HepG2 (cell line): ENCODE results near the gene RPL26. TPM values are rescaled to one million over a fixed set of nuclear protein-coding genes. Genes with fewer than 3 reads are reported as not detected.

ENCODE experiments used
- ATAC-seq: fragments of 200-7000 bp; cut with Tn5 transposase; 3 replicates; pipeline ENCODE4 v1.9.1; 2020; ENCODE audit warnings: mild to moderate bottlenecking, moderate library complexity
- BruUV-seq: library from RNA; stranded (reverse); fragments of 400-500 nt; replicated peaks from 2 replicates; lab custom pipeline; 2021; lab: Mats Ljungman, UMichigan
- CTCF ChIA-PET: fragments of 300-600 bp; formaldehyde crosslinking; extraction: SDS; loops from one replicate; lab custom pipeline; 2021; ENCODE audit warnings: low total read pairs, inconsistent platforms, low intra/inter-chr PET ratio; lab: Yijun Ruan, JAX
- POLR2A ChIA-PET: fragments of 350-600 bp; sonication (Branson Sonifier 250); formaldehyde crosslinking; loops from one replicate; lab custom pipeline; 2020; ENCODE audit warnings: antibody characterized with exemption, inconsistent platforms; lab: Yijun Ruan, JAX
- DNase-seq: peaks from one replicate; pipeline ENCODE4 v3.0.0-alpha.2; 2015; ENCODE audit warnings: low spot score
- FAIRE-seq: peaks from 3 replicates; lab custom pipeline; 2011; peaks lifted over from hg19 to GRCh38; lab: Jason Lieb, UNC
- H2AFZ ChIP-seq: one replicate; pipeline ENCODE4 v1.6.1; 2011; ENCODE audit warnings: low read length, inconsistent platforms
- H3K27ac ChIP-seq: fragments of 300-600 bp; 3 replicates; pipeline ENCODE4 v1.8.0; 2011; ENCODE audit warnings: mixed run types, mild to moderate bottlenecking, mixed read lengths, low read length, inconsistent platforms; ENCODE audit not compliant: insufficient read depth; ENCODE audit errors: extremely low read length
- H3K27me3 ChIP-seq, 2 experiments: fragments of 200-600 bp in 1 of 2; 2 replicates in 1 of 2; 3 replicates in 1 of 2; pipeline versions ENCODE4 v1.6.0 to v1.8.0; 2011; ENCODE audit warnings: low read length in 2 of 2, mild to moderate bottlenecking in 2 of 2, moderate library complexity in 2 of 2, inconsistent platforms in 1 of 2; ENCODE audit not compliant: insufficient read depth in 2 of 2, control insufficient read depth in 1 of 2
- H3K36me3 ChIP-seq, 2 experiments: fragments of 200-600 bp in 1 of 2; replicated peaks in 1 of 2; 2 replicates in 1 of 2; 3 replicates in 1 of 2; pipeline versions ENCODE4 v1.5.1 to v1.8.0; 2011; ENCODE audit warnings: low read length in 2 of 2, inconsistent platforms in 1 of 2; ENCODE audit not compliant: insufficient read depth in 2 of 2, control insufficient read depth in 1 of 2
- H3K4me1 ChIP-seq: 2 replicates; pipeline ENCODE4 v1.5.1; 2012; ENCODE audit warnings: low read length, inconsistent platforms; ENCODE audit not compliant: insufficient read depth
- H3K4me2 ChIP-seq: 2 replicates; pipeline ENCODE4 v1.6.0; 2011; ENCODE audit warnings: low read depth, low read length, inconsistent platforms
- H3K4me3 ChIP-seq, 3 experiments: fragments of 200-600 bp in 1 of 3; sonication (generic), shearing (Covaris generic) in 1 of 3; replicated peaks in 1 of 3; 2 replicates each; pipeline ENCODE4 v1.5.1; 2011 to 2016; ENCODE audit warnings: low read length in 3 of 3, inconsistent platforms in 2 of 3, low read depth in 2 of 3, mild to moderate bottlenecking in 2 of 3, control low read depth in 1 of 3, mixed read lengths in 1 of 3; ENCODE audit not compliant: insufficient read depth in 1 of 3
- H3K79me2 ChIP-seq: one replicate; pipeline ENCODE4 v1.6.1; 2011; ENCODE audit warnings: low read length, inconsistent platforms; ENCODE audit not compliant: insufficient read depth
- H3K9ac ChIP-seq: 2 replicates; pipeline ENCODE4 v1.6.0; 2011; ENCODE audit warnings: mild to moderate bottlenecking, low read depth, low read length, inconsistent platforms; ENCODE audit not compliant: insufficient read depth
- H3K9me3 ChIP-seq: 2 replicates; pipeline ENCODE4 v1.5.1; 2012; ENCODE audit warnings: mild to moderate bottlenecking, low read length
- H4K20me1 ChIP-seq: 2 replicates; pipeline ENCODE4 v1.6.0; 2011; ENCODE audit warnings: inconsistent platforms, mild to moderate bottlenecking, low read length, moderate library complexity; ENCODE audit not compliant: insufficient read depth
- CEBPG ChIP-seq: IDR thresholded peaks from 2 replicates; pipeline ENCODE4 v1.6.1; 2016
- EED ChIP-seq: sonication (generic); formaldehyde crosslinking; IDR thresholded peaks from 2 replicates; pipeline ENCODE4 v1.5.0; 2020; ENCODE audit warnings: mild to moderate bottlenecking, missing genetic modification reagents
- FOSL2 ChIP-seq: sonication (generic); formaldehyde crosslinking; IDR thresholded peaks from 2 replicates; pipeline ENCODE4 v1.4.0; 2020; ENCODE audit warnings: missing genetic modification reagents
- FOXK2 ChIP-seq: fragments of 450-650 bp; IDR thresholded peaks from 2 replicates; pipeline ENCODE4 v1.6.1; 2016
- KMT2A ChIP-seq: sonication (generic); formaldehyde crosslinking; IDR thresholded peaks from 2 replicates; pipeline ENCODE4 v1.4.0; 2020; ENCODE audit warnings: missing genetic modification reagents
- REL ChIP-seq: sonication (generic); formaldehyde crosslinking; conservative IDR thresholded peaks from 2 replicates; pipeline ENCODE4 v1.8.0; 2022; ENCODE audit warnings: mild to moderate bottlenecking, missing genetic modification reagents, moderate library complexity
- RXRA ChIP-seq: sonication (generic); formaldehyde crosslinking; IDR thresholded peaks from 2 replicates; pipeline ENCODE4 v1.5.1; 2020; ENCODE audit warnings: missing genetic modification reagents
- ZMYM3 ChIP-seq: sonication (generic); formaldehyde crosslinking; IDR thresholded peaks from 2 replicates; pipeline ENCODE4 v1.5.1; 2020; ENCODE audit warnings: mild to moderate bottlenecking, missing genetic modification reagents
- ZNF441 ChIP-seq: sonication (generic); formaldehyde crosslinking; IDR thresholded peaks from 2 replicates; pipeline ENCODE4 v1.7.0; 2021; ENCODE audit warnings: missing genetic modification reagents, borderline replicate concordance
- ZNF468 ChIP-seq: sonication (generic); formaldehyde crosslinking; IDR thresholded peaks from 2 replicates; pipeline ENCODE4 v1.8.0; 2022; ENCODE audit warnings: mild to moderate bottlenecking, moderate library complexity, missing genetic modification reagents
- ZNF607 ChIP-seq: sonication (generic); formaldehyde crosslinking; IDR thresholded peaks from 2 replicates; pipeline ENCODE4 v1.5.1; 2020; ENCODE audit warnings: missing genetic modification reagents, mild to moderate bottlenecking, borderline replicate concordance
- ZNF629 ChIP-seq: sonication (generic); formaldehyde crosslinking; conservative IDR thresholded peaks from 2 replicates; pipeline ENCODE4 v1.5.0; 2020; ENCODE audit warnings: missing genetic modification reagents
- ZSCAN29 ChIP-seq: sonication (generic); formaldehyde crosslinking; conservative IDR thresholded peaks from 2 replicates; pipeline ENCODE4 v1.4.0; 2020; ENCODE audit warnings: mild to moderate bottlenecking, missing genetic modification reagents
- WGBS: methylation state at CpG from one replicate; pipeline ENCODE4 v1.1.6; 2017; ENCODE audit warnings: low lambda C conversion rate; 5-methylcytosine and 5-hydroxymethylcytosine counted together
- in situ Hi-C: cut with HindIII; loops from 2 replicates; pipeline ENCODE4 v1.10.0; 2017; ENCODE audit warnings: low pct_unique_long_range_greater_than_20kb; ENCODE audit not compliant: extremely low pct_ligation_motif_present
- intact Hi-C: fragments of 100-400 bp; cut with micrococcal nuclease; formaldehyde crosslinking; loops from one replicate; pipeline ENCODE4 v1.10.0; 2022; ENCODE audit not compliant: unreplicated experiment
- polyA plus RNA-seq, 8 experiments: library from polyadenylated mRNA; depleted of rRNA in 3 of 8; stranded (reverse) in 7 of 8; unstranded in 1 of 8; fragments of >200 nt; fragmentation: Illumina TruSeq in 4 of 8; extraction: Trizol in 4 of 8; gene quantifications; 2 replicates each; pipeline versions ENCODE4 v1.2.1 to v1.2.3, GENCODE V29; 2011 to 2016; ENCODE audit warnings: low read depth in 4 of 8, missing spikeins in 1 of 8, mixed read lengths in 1 of 8; ENCODE audit not compliant: insufficient read depth in 1 of 8
- total RNA-seq, 5 experiments: library from RNA; depleted of rRNA; stranded (reverse); fragments of >200 nt; fragmentation: Illumina TruSeq; extraction: Trizol; gene quantifications; 2 replicates each; pipeline ENCODE4 v1.2.3, GENCODE V29; 2016; ENCODE audit warnings: low read depth in 1 of 5
- TF ChIP-seq, protein P1 (sequence below): sonication (generic); formaldehyde crosslinking; conservative IDR thresholded peaks from 2 replicates; pipeline ENCODE4 v1.8.0; 2022; ENCODE audit warnings: missing genetic modification reagents
- TF ChIP-seq, protein P2 (sequence below): IDR thresholded peaks from 2 replicates; pipeline ENCODE4 v1.6.1; 2016; ENCODE audit warnings: mild to moderate bottlenecking
- TF ChIP-seq, protein P3 (sequence below): fragments of 450-650 bp; IDR thresholded peaks from 2 replicates; pipeline ENCODE4 v1.6.1; 2017
- TF ChIP-seq, protein P4 (sequence below): sonication (generic); formaldehyde crosslinking; IDR thresholded peaks from 2 replicates; pipeline ENCODE4 v1.8.1; 2023; ENCODE audit warnings: mild to moderate bottlenecking, missing genetic modification reagents

RPL26 gene
- total and polyA plus RNA-seq, 2 of the 13 experiments (the other 11 are each of a cell fraction or from before 2014, with no cell fraction given) = 2,817 to 3,529 TPM

DNA sequence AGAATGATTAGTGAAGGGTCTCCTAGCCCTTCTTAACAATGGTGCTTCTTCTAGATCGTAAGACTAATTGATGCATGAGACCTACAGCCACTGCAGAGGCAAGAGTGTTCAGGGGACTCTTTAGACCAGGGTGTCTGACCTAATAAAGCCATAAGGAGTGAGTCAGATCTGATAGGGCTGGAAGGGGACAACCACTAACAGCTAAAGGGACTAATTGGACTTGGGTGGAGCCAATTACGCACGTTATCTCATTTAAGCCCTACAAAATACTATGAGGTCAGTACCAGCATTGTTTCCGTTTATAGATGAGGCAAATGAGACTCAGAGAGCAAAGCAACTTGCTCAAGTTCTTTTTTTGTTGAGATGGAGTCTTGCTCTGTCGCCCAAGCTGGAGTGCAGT lies 29.1 kb upstream of the RPL26 start (continued):
- TF ChIP-seq, protein P1, sequence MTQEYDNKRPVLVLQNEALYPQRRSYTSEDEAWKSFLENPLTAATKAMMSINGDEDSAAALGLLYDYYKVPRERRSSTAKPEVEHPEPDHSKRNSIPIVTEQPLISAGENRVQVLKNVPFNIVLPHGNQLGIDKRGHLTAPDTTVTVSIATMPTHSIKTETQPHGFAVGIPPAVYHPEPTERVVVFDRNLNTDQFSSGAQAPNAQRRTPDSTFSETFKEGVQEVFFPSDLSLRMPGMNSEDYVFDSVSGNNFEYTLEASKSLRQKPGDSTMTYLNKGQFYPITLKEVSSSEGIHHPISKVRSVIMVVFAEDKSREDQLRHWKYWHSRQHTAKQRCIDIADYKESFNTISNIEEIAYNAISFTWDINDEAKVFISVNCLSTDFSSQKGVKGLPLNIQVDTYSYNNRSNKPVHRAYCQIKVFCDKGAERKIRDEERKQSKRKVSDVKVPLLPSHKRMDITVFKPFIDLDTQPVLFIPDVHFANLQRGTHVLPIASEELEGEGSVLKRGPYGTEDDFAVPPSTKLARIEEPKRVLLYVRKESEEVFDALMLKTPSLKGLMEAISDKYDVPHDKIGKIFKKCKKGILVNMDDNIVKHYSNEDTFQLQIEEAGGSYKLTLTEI (CRISPR knock-in tag) = no peak
- TF ChIP-seq ZNF607 (CRISPR knock-in tag) = no peak
- TF ChIP-seq, protein P2, sequence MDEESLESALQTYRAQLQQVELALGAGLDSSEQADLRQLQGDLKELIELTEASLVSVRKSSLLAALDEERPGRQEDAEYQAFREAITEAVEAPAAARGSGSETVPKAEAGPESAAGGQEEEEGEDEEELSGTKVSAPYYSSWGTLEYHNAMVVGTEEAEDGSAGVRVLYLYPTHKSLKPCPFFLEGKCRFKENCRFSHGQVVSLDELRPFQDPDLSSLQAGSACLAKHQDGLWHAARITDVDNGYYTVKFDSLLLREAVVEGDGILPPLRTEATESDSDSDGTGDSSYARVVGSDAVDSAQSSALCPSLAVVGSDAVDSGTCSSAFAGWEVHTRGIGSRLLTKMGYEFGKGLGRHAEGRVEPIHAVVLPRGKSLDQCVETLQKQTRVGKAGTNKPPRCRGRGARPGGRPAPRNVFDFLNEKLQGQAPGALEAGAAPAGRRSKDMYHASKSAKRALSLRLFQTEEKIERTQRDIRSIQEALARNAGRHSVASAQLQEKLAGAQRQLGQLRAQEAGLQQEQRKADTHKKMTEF (CRISPR knock-in tag) = no peak
- TF ChIP-seq FOSL2 = no peak
- no peak for TF ChIP-seq EED (CRISPR knock-in tag)
- TF ChIP-seq CEBPG (CRISPR knock-in tag) = no peak

DNA sequence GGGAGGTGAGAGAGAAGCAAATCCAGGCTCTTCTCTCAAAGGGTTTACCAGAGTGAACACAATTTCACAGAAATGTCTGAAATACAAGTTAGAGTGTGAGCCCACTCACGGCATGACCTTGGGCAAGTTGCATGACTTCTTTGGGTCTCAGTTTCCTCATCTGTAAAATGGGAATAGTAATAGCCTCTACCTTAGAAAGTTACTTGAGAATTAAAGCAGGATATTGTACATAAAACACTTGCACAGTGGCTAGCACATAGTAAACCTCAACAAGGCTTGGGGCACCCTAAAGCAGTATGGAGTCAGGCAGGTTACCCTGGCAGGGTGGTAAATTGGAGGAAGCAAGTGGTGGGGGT lies 27.9 kb upstream of the RPL26 start:
- Histone ChIP-seq H4K20me1 (no peaks in the 10 kb centered on the region), H3K4me3 (no peak overlapping the region), H3K79me2 (no peaks in the 10 kb centered on the region), H3K36me3 (no peaks in the 10 kb centered on the region), H3K27ac (no peak overlapping the region), H3K4me2 (no peak overlapping the region), H3K9ac (no peak overlapping the region), H2AFZ (no peak overlapping the region), H3K27me3 (no peaks in the 10 kb centered on the region), H3K9me3 (no peaks in the 10 kb centered on the region), H3K4me1 (peaks cover 58% of the 10 kb centered on the region)
- DNase-seq (no peak), ATAC-seq (no peak), FAIRE-seq (no peak)
- ChIA-PET CTCF (interaction anchor here (1.3 to 1.5 kb wide), 4 partner anchors 19 to 375 kb away, joined by 3 to 10 read pairs (median 4); no protein-coding TSS in a partner anchor), POLR2A (interaction anchor here (1.0 to 1.5 kb wide), 3 partner anchors 9 to 25 kb away, joined by 3 to 7 read pairs (median 5); partner anchors contain the start of gene NDEL1)
- TF ChIP-seq, protein P3, sequence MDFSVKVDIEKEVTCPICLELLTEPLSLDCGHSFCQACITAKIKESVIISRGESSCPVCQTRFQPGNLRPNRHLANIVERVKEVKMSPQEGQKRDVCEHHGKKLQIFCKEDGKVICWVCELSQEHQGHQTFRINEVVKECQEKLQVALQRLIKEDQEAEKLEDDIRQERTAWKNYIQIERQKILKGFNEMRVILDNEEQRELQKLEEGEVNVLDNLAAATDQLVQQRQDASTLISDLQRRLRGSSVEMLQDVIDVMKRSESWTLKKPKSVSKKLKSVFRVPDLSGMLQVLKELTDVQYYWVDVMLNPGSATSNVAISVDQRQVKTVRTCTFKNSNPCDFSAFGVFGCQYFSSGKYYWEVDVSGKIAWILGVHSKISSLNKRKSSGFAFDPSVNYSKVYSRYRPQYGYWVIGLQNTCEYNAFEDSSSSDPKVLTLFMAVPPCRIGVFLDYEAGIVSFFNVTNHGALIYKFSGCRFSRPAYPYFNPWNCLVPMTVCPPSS = no peak
- TF ChIP-seq ZNF468 (CRISPR knock-in tag) = no peak
- TF ChIP-seq ZNF629 (CRISPR knock-in tag) = peak; percentile 92
- TF ChIP-seq ZNF441 (CRISPR knock-in tag) = no peak
- TF ChIP-seq ZSCAN29 (CRISPR knock-in tag) = no peak
- TF ChIP-seq REL = no peak
- TF ChIP-seq RXRA (CRISPR knock-in tag) = no peak
- no peak for TF ChIP-seq KMT2A (CRISPR knock-in tag)
- TF ChIP-seq ZMYM3 (CRISPR knock-in tag) = 0 out of 2 replicates have a peak, but pooled peaks have one; percentile 23
- no peak for TF ChIP-seq FOXK2
- TF ChIP-seq, protein P4, sequence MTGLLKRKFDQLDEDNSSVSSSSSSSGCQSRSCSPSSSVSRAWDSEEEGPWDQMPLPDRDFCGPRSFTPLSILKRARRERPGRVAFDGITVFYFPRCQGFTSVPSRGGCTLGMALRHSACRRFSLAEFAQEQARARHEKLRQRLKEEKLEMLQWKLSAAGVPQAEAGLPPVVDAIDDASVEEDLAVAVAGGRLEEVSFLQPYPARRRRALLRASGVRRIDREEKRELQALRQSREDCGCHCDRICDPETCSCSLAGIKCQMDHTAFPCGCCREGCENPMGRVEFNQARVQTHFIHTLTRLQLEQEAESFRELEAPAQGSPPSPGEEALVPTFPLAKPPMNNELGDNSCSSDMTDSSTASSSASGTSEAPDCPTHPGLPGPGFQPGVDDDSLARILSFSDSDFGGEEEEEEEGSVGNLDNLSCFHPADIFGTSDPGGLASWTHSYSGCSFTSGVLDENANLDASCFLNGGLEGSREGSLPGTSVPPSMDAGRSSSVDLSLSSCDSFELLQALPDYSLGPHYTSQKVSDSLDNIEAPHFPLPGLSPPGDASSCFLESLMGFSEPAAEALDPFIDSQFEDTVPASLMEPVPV (CRISPR knock-in tag) = no peak
- no TSS peak for BruUV-seq
- WGBS = 86% methylated on average over 1 of the region's 1 CpG
- in situ Hi-C loops = loop anchor here (5.0 kb wide), 1 partner anchor 36 kb away; no protein-coding TSS in a partner anchor
- intact Hi-C loops = loop anchor here (5.0 kb wide), 1 partner anchor 36 kb away; no protein-coding TSS in a partner anchor
